Measurements from ENCODE around the gene BICD2.
"Not testable (repeated sequence)": the region's sequence is repeated elsewhere in the genome, so short reads cannot be mapped to it uniquely, and the experiment has no call there.

The BICD2 gene

GRCh38 chr9:92798358-92798757 is 33.7 kb upstream of the BICD2 start:
- no peak for TF ChIP-seq CTCF (IDR thresholded peaks at IDR 0.05; ENCODE audit: extremely low read depth, insufficient read depth, missing control alignments)
- DNase-seq (ENCODE audit: low spot score) = no peak
- in situ Hi-C loops (cut with MboI; ENCODE audit: low pct_unique_long_range_greater_than_20kb, low sequenced_read_pairs, unreplicated experiment) = loop anchor here (25.0 kb wide), 1 partner anchor 661 kb away; no protein-coding TSS in a partner anchor

- DNase-seq (ENCODE audit: low spot score) = not testable (repeated sequence)
- in situ Hi-C loops (cut with MboI; ENCODE audit: low pct_unique_long_range_greater_than_20kb, low sequenced_read_pairs, unreplicated experiment) = loop anchor here (25.0 kb wide), 1 partner anchor 659 kb away; no protein-coding TSS in a partner anchor
Observed at GRCh38 chr9:92796337-92796804, 31.7 kb upstream of the BICD2 start.

- no peak for DNase-seq (ENCODE audit: low spot score)
- in situ Hi-C loops (cut with MboI; ENCODE audit: low pct_unique_long_range_greater_than_20kb, low sequenced_read_pairs, unreplicated experiment) = loop anchor here (25.0 kb wide), 1 partner anchor 658 kb away; no protein-coding TSS in a partner anchor
- no peak for TF ChIP-seq CTCF (IDR thresholded peaks at IDR 0.05; ENCODE audit: extremely low read depth, insufficient read depth, missing control alignments)
Observed at GRCh38 chr9:92795598-92796336, 31.1 kb upstream of the BICD2 start.

- no peak for TF ChIP-seq CTCF (IDR thresholded peaks at IDR 0.05; ENCODE audit: extremely low read depth, insufficient read depth, missing control alignments)
- in situ Hi-C loops (cut with MboI; ENCODE audit: low pct_unique_long_range_greater_than_20kb, low sequenced_read_pairs, unreplicated experiment) = loop anchor here (25.0 kb wide), 1 partner anchor 658 kb away; no protein-coding TSS in a partner anchor
- no peak for DNase-seq (ENCODE audit: low spot score)
Observed at GRCh38 chr9:92795000-92795399, 30.4 kb upstream of the BICD2 start.

- no peak for TF ChIP-seq CTCF (IDR thresholded peaks at IDR 0.05; ENCODE audit: extremely low read depth, insufficient read depth, missing control alignments)
- DNase-seq (ENCODE audit: low spot score) = no peak
- in situ Hi-C loops (cut with MboI; ENCODE audit: low pct_unique_long_range_greater_than_20kb, low sequenced_read_pairs, unreplicated experiment) = loop anchor here (25.0 kb wide), 1 partner anchor 657 kb away; no protein-coding TSS in a partner anchor
Observed at GRCh38 chr9:92794426-92794825, 29.8 kb upstream of the BICD2 start.

- TF ChIP-seq CTCF (IDR thresholded peaks at IDR 0.05; ENCODE audit: extremely low read depth, insufficient read depth, missing control alignments) = peak; percentile 90
- DNase-seq (ENCODE audit: low spot score) = peak; percentile 75
- in situ Hi-C loops (cut with MboI; ENCODE audit: low pct_unique_long_range_greater_than_20kb, low sequenced_read_pairs, unreplicated experiment) = loop anchor here (25.0 kb wide), 1 partner anchor 654 kb away; no protein-coding TSS in a partner anchor
Observed at GRCh38 chr9:92790542-92791527, 26.2 kb upstream of the BICD2 start.

Data from GM13977 (cell line).